Neuron (in vitro differentiated cells): Measurements from ENCODE around the gene PLA2G10.

Experiments
- H2AFZ ChIP-seq: one replicate; pipeline ENCODE4 v1.6.1; 2013; ENCODE audit warnings: low read depth, mild to moderate bottlenecking, inconsistent platforms, low read length, moderate library complexity
- H3K27me3 ChIP-seq: one replicate; pipeline ENCODE4 v1.6.1; 2013; ENCODE audit warnings: low read length; ENCODE audit not compliant: insufficient read depth
- H3K36me3 ChIP-seq: one replicate; pipeline ENCODE4 v1.6.1; 2013; ENCODE audit warnings: low read length; ENCODE audit not compliant: insufficient read depth
- H3K4me1 ChIP-seq: one replicate; pipeline ENCODE4 v1.6.1; 2013; ENCODE audit warnings: low read length; ENCODE audit not compliant: insufficient read depth
- H3K4me3 ChIP-seq: 2 replicates; pipeline ENCODE4 v1.5.1; 2013; ENCODE audit warnings: mild to moderate bottlenecking, low read length, moderate library complexity
- H3K9me3 ChIP-seq: one replicate; pipeline ENCODE4 v1.6.1; 2013; ENCODE audit warnings: low read length

Gene PLA2G10

GRCh38 chr16:14678748-14679497, 15.2 kb downstream of the PLA2G10 start:
- no peaks in the 10 kb centered on the region for H3K27me3 ChIP-seq
- no peaks in the 10 kb centered on the region for H3K9me3 ChIP-seq
- H2AFZ ChIP-seq, result no peak overlapping the region
- no peaks in the 10 kb centered on the region for H3K36me3 ChIP-seq
- H3K4me3 ChIP-seq, result no peak overlapping the region
- H3K4me1 ChIP-seq, result no peaks in the 10 kb centered on the region

- no peaks in the 10 kb centered on the region for H3K36me3 ChIP-seq
- no peak overlapping the region for H3K4me3 ChIP-seq
- H3K9me3 ChIP-seq, result no peaks in the 10 kb centered on the region
- no peak overlapping the region for H2AFZ ChIP-seq
- no peaks in the 10 kb centered on the region for H3K27me3 ChIP-seq
- no peaks in the 10 kb centered on the region for H3K4me1 ChIP-seq
Measured at GRCh38 chr16:14677627-14678026, 16.5 kb downstream of the PLA2G10 start.

GRCh38 chr16:14676633-14677032, 17.5 kb downstream of the PLA2G10 start:
- H3K27me3 ChIP-seq, result no peaks in the 10 kb centered on the region
- H3K4me1 ChIP-seq, result no peaks in the 10 kb centered on the region
- H2AFZ ChIP-seq, result no peak overlapping the region
- H3K9me3 ChIP-seq, result no peaks in the 10 kb centered on the region
- H3K36me3 ChIP-seq, result no peaks in the 10 kb centered on the region
- H3K4me3 ChIP-seq, result no peak overlapping the region

GRCh38 chr16:14672403-14672971, 21.6 kb downstream of the PLA2G10 start:
- Histone ChIP-seq H3K36me3 (peaks cover 18% of the 10 kb centered on the region), H3K9me3 (no peaks in the 10 kb centered on the region), H3K4me3 (no peak overlapping the region), H3K27me3 (no peaks in the 10 kb centered on the region), H3K4me1 (no peaks in the 10 kb centered on the region), H2AFZ (no peak overlapping the region)

GRCh38 chr16:14669776-14670175, 24.3 kb downstream of the PLA2G10 start:
- Histone ChIP-seq H3K27me3 (no peaks in the 10 kb centered on the region), H3K4me3 (no peak overlapping the region), H3K36me3 (peaks cover 44% of the 10 kb centered on the region), H3K9me3 (no peaks in the 10 kb centered on the region), H3K4me1 (no peaks in the 10 kb centered on the region), H2AFZ (no peak overlapping the region)

- Histone ChIP-seq H3K9me3 (no peaks in the 10 kb centered on the region), H2AFZ (no peak overlapping the region), H3K27me3 (no peaks in the 10 kb centered on the region), H3K36me3 (peaks cover 54% of the 10 kb centered on the region), H3K4me3 (no peak overlapping the region), H3K4me1 (no peaks in the 10 kb centered on the region)
Measured at GRCh38 chr16:14668556-14669223, 25.4 kb downstream of the PLA2G10 start.

GRCh38 chr16:14667347-14668266, 26.5 kb downstream of the PLA2G10 start:
- Histone ChIP-seq H3K36me3 (peaks cover 60% of the 10 kb centered on the region), H3K4me3 (no peak overlapping the region), H3K9me3 (no peaks in the 10 kb centered on the region), H3K27me3 (no peaks in the 10 kb centered on the region), H2AFZ (no peak overlapping the region), H3K4me1 (no peaks in the 10 kb centered on the region)

- H3K4me1 ChIP-seq, result no peaks in the 10 kb centered on the region
- no peak overlapping the region for H2AFZ ChIP-seq
- H3K27me3 ChIP-seq, result no peaks in the 10 kb centered on the region
- peaks cover 59% of the 10 kb centered on the region for H3K36me3 ChIP-seq
- no peaks in the 10 kb centered on the region for H3K9me3 ChIP-seq
- no peak overlapping the region for H3K4me3 ChIP-seq
Measured at GRCh38 chr16:14658063-14658462, 36.0 kb downstream of the PLA2G10 start.

- Histone ChIP-seq H3K4me1 (no peaks in the 10 kb centered on the region), H3K9me3 (no peaks in the 10 kb centered on the region), H3K4me3 (no peak overlapping the region), H3K27me3 (no peaks in the 10 kb centered on the region), H3K36me3 (peaks cover 70% of the 10 kb centered on the region), H2AFZ (no peak overlapping the region)
Measured at GRCh38 chr16:14652726-14653125, 41.4 kb downstream of the PLA2G10 start.

- H3K4me3 ChIP-seq, result no peak overlapping the region
- H3K4me1 ChIP-seq, result no peaks in the 10 kb centered on the region
- H2AFZ ChIP-seq, result no peak overlapping the region
- no peaks in the 10 kb centered on the region for H3K27me3 ChIP-seq
- no peaks in the 10 kb centered on the region for H3K9me3 ChIP-seq
- peaks cover 71% of the 10 kb centered on the region for H3K36me3 ChIP-seq
Measured at GRCh38 chr16:14650629-14651028, 43.5 kb downstream of the PLA2G10 start.

- Histone ChIP-seq H3K4me1 (no peaks in the 10 kb centered on the region), H3K36me3 (peaks cover 72% of the 10 kb centered on the region), H3K9me3 (no peaks in the 10 kb centered on the region), H3K4me3 (no peak overlapping the region), H3K27me3 (no peaks in the 10 kb centered on the region), H2AFZ (no peak overlapping the region)
Measured at GRCh38 chr16:14649816-14650215, 44.3 kb downstream of the PLA2G10 start.

- Histone ChIP-seq H3K36me3 (peaks cover 42% of the 10 kb centered on the region), H3K4me1 (no peaks in the 10 kb centered on the region), H2AFZ (no peak overlapping the region), H3K4me3 (no peak overlapping the region), H3K27me3 (no peaks in the 10 kb centered on the region), H3K9me3 (no peaks in the 10 kb centered on the region)
Measured at GRCh38 chr16:14641926-14642325, 52.2 kb downstream of the PLA2G10 start.

GRCh38 chr16:14641206-14641605, 52.9 kb downstream of the PLA2G10 start:
- Histone ChIP-seq H3K36me3 (peaks cover 40% of the 10 kb centered on the region), H3K27me3 (no peaks in the 10 kb centered on the region), H3K4me1 (no peaks in the 10 kb centered on the region), H3K9me3 (no peaks in the 10 kb centered on the region), H3K4me3 (no peak overlapping the region), H2AFZ (no peak overlapping the region)
